COLO829 (cell line): ENCODE measurements around the gene OLFM1.
"Not testable (repeated sequence)": the region's sequence is repeated elsewhere in the genome, so short reads cannot be mapped to it uniquely, and the experiment has no call there.

Experiments
- DNase-seq: peaks from one replicate; pipeline ENCODE4 v3.0.0; 2012; ENCODE audit warnings: low spot score

Gene OLFM1

DNA sequence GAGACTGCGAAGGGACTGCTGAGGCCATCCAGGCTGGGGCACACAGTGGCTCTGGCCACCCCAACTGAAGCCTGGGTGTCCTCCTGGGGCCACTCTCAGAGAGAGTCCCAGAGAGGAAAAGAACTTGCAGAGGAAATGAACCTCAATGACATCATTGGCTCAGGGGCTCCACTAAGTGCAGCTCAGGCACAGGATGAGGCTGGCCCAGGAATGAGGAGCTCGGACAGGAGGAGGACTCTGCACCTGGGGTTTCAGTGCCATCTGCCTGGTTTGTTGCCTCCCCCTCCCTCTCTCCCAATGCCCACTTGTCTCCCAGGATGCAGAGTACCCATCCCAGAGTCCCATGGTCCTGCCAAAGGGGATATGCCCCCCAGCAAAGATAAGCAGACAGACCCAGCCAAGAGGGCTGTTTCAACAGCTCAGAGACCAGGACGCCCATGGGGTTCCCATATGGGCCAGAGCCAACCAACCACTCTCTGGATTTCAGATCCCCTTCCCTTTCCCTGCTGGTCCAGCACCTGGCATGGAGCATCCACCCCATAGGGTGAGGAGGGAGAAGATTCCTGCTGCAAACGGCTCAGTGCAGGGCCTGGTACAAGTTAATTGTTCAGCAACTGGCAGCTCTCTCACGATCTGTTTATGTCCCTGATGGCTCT, 26.9 kb upstream of the OLFM1 start:
- no peak for DNase-seq

DNA sequence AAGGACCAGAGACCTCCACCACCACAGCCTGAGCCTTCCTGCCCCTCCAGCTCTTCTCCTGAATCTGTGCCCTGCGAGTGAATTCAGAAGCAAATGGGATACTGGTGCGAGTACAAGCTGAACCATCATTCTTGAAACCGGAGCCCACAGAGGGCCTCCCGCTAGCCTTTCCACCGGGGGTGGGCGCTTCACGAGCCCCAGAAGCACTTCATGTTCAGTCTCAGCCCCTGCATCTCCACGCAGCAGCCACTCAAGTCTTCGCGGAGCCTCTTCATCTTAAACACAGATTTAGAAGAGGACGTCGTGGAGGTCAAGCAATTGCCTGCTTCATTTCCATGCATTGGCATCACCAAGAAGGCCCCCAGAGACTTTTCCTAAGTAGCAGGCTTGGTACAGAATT, 26.0 kb upstream of the OLFM1 start:
- DNase-seq, result no peak

- no peak for DNase-seq
Observed at GRCh38 chr9:135062254-135062653, 25.2 kb upstream of the OLFM1 start.

- not testable (repeated sequence) for DNase-seq
Observed at GRCh38 chr9:135063466-135063865, 24.0 kb upstream of the OLFM1 start.

DNA sequence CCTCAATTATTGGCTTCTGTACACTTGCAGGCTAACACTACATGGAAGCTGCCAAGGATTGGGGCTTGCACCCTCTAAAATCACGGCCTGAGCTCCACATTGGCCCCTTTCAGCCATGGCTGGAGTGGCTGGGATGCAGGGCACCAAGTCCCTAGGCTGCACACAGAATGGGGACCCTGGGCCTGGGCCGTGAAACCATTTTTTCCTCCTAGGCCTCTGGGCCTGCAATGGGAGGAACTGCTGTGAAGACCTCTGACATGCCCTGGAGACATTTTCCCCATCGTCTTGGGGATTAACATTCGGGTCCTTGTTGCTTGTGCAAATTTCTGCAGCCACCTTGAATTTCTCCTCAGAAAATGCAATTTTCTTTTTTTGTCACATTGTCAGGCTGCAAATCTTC, 23.6 kb upstream of the OLFM1 start:
- not testable (repeated sequence) for DNase-seq

DNA sequence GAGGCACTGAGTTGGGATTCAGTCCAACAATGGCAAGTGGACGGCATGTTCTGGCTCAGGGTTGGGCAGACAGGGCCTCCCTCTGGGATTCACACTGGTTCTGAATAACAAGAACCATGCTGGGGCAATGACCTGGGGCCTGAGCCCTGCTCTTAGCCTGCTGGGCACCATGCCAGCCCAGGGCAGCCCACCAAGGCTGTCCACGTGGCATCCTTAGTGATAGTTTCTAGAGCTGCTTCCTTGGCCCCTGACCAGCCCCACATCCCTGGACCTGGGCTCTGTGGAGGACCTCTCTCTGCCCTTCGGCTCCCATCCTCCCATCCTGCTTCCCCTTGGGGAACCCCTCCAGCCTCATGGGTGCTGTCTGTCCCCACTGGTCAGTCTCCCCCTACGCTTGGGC, 22.3 kb upstream of the OLFM1 start:
- no peak for DNase-seq

GRCh38 chr9:135065804-135066203, 21.7 kb upstream of the OLFM1 start:
- DNase-seq, result no peak

GRCh38 chr9:135066291-135066690, 21.2 kb upstream of the OLFM1 start:
- no peak for DNase-seq

DNA sequence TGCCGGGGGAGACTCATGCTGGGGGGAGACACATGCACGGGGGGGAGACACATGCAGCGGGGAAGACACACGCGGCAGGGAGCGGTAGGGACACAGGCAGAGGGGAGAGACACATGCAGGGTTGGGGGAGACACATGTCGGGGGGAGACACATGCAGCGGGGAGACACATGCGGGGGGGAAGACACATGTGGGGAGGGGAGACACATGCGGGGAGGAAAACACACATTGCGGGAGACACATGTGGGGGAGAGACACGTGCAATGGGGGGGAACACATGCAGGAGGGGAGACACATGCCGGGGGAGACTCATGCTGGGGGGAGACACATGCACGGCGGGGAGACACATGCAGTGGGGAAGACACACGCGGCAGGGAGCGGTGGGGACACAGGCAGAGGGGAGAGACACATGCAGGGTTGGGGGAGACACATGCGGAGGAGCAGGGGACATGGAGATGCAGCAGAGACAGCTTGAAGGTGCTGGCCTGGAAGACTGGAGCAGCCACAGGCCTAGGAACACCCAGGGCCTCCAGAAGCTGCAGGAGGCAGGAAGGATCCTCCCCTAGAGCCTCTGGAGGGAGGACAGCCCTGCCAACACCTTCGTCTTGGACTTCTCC, 20.3 kb upstream of the OLFM1 start:
- DNase-seq, result no peak

- DNase-seq, result no peak
Observed at GRCh38 chr9:135068776-135069415, 18.6 kb upstream of the OLFM1 start.

- DNase-seq, result no peak
Observed at GRCh38 chr9:135069558-135070197, 17.8 kb upstream of the OLFM1 start.

DNA sequence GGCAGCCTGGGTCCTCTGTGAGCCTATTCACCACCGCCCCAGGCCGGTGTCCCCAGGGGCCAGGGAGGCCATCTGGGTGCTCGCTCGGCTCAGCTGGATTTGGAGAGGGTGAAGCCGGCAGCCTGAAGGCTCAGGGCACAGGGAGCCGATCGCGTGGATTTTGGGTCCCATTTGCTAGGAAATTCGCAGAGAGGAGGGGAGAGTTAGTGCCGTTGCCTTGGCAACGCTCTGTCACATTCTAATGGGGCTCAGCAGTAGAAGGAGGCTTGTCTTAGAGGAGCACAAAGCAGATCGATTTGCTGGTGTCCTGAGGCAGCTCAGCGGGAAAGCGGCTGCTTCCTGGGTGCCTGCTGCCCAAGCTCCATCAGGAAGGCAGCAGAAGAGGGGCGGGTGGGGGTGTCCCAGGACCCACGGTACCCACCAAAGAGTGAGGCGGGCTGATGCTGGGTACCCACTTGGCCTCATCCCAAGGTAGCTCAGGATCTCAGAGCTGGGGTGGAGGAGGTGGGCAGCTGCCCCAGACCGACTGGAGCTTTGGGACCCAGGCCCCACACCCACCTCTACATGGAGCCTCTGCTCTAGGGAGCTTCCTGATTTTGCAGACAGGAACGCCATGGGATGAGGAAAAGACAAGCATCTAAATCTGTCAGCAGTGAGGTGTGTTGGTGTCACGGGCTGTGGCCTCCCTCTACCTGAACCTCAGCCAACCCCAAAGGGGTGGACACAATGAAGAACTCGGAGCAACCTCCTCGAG, 17.1 kb upstream of the OLFM1 start:
- DNase-seq, result no peak

- no peak for DNase-seq
Observed at GRCh38 chr9:135070964-135071735, 16.3 kb upstream of the OLFM1 start.

GRCh38 chr9:135073081-135073740, 14.3 kb upstream of the OLFM1 start:
- DNase-seq, result no peak

DNA sequence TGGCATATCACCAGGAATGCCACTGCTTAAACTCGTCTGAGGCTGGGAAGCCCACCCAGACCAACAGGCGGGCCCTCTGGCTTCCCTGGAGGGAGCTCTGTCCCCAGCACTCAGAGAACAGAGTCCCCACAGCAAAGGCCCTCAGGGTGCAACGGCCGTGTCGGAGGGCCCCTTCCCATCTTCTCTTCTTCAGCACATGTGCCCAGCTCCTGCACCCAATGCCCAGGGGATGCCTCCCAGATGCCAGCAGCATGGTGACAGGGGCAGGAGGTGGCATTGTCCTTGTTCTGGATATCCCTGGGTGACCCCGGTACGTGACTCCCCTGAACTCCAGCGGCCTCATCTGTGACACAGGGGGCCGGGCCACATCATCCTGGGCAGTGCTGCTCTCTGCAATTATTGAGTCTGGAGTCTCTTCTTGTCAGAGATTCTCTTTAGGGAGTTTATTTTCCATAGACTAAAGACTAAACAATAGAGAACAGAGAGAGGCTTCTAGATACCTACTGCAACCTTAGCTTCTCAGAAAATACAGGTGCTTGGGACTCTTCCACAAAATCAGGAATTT, 13.6 kb upstream of the OLFM1 start:
- DNase-seq, result no peak

- DNase-seq, result no peak
Observed at GRCh38 chr9:135074354-135075233, 12.9 kb upstream of the OLFM1 start.

- no peak for DNase-seq
Observed at GRCh38 chr9:135075234-135076142, 12.0 kb upstream of the OLFM1 start.

GRCh38 chr9:135076143-135076875, 11.2 kb upstream of the OLFM1 start:
- DNase-seq, result no peak
